HTR-8/SVneo (cell line): ENCODE results near the gene FAM234A.
A peak's percentile ranks its signal among the peaks of the same experiment; 100 is the strongest.
"Not testable (repeated sequence)": the region's sequence is repeated elsewhere in the genome, so short reads cannot be mapped to it uniquely, and the experiment has no call there.

Experiments used
- DNase-seq: peaks from one replicate; pipeline ENCODE4 v3.0.0; 2011; ENCODE audit warnings: low spot score, mixed read lengths; ENCODE audit not compliant: insufficient read length
- FAIRE-seq: peaks from 2 replicates; lab custom pipeline; 2011; peaks lifted over from hg19 to GRCh38; lab: Jason Lieb, UNC

The FAM234A gene

GRCh38 chr16:234468-235305 is at the start of gene FAM234A:
Gene FAM234A, plus strand, starts transcription at chr16:234821. Its CDS starts 19,593 bp downstream, at chr16:254414.
- DNase-seq (peak; percentile 88), FAIRE-seq (peak; percentile 87)

GRCh38 chr16:185213-185612 is 49.4 kb upstream of the FAM234A start:
- no peak for FAIRE-seq
- DNase-seq = no peak

- no peak for FAIRE-seq
- no peak for DNase-seq
Measured at GRCh38 chr16:185691-186090, 48.9 kb upstream of the FAM234A start.

GRCh38 chr16:187330-187729 is 47.3 kb upstream of the FAM234A start:
- DNase-seq (no peak), FAIRE-seq (no peak)

GRCh38 chr16:188674-189073 is 45.9 kb upstream of the FAM234A start:
- DNase-seq (no peak), FAIRE-seq (no peak)

- FAIRE-seq = no peak
Measured at GRCh38 chr16:189604-190186, 44.9 kb upstream of the FAM234A start.

GRCh38 chr16:191831-192230 is 42.8 kb upstream of the FAM234A start:
- no peak for DNase-seq
- no peak for FAIRE-seq

More at GRCh38 chr16:189604-190186, 44.9 kb upstream of the FAM234A start:
- DNase-seq = no peak

GRCh38 chr16:192686-193085 is 41.9 kb upstream of the FAM234A start:
- DNase-seq = no peak
- FAIRE-seq = no peak

- FAIRE-seq = no peak
Measured at GRCh38 chr16:193441-193840, 41.2 kb upstream of the FAM234A start.

GRCh38 chr16:194516-194915 is 40.1 kb upstream of the FAM234A start:
- FAIRE-seq = no peak
- DNase-seq = no peak

More at GRCh38 chr16:193441-193840, 41.2 kb upstream of the FAM234A start:
- DNase-seq = no peak

GRCh38 chr16:200388-200787 is 34.2 kb upstream of the FAM234A start:
- no peak for DNase-seq
- no peak for FAIRE-seq

- FAIRE-seq (no peak), DNase-seq (no peak)
Measured at GRCh38 chr16:203246-203645, 31.4 kb upstream of the FAM234A start.

- not testable (repeated sequence) for DNase-seq, FAIRE-seq
Measured at GRCh38 chr16:204046-204445, 30.6 kb upstream of the FAM234A start.

- not testable (repeated sequence) for FAIRE-seq, DNase-seq
Measured at GRCh38 chr16:209359-209758, 25.3 kb upstream of the FAM234A start.

- not testable (repeated sequence) for FAIRE-seq, DNase-seq
Measured at GRCh38 chr16:211631-212180, 22.9 kb upstream of the FAM234A start.

- DNase-seq (no peak), FAIRE-seq (no peak)
Measured at GRCh38 chr16:212999-213398, 21.6 kb upstream of the FAM234A start.

GRCh38 chr16:220021-220420 is 14.6 kb upstream of the FAM234A start:
- FAIRE-seq = no peak

GRCh38 chr16:228151-228851 is 6.3 kb upstream of the FAM234A start:
- DNase-seq (no peak), FAIRE-seq (no peak)

More at GRCh38 chr16:220021-220420, 14.6 kb upstream of the FAM234A start:
- no peak for DNase-seq

GRCh38 chr16:228852-229730 is 5.5 kb upstream of the FAM234A start, which contains the start of gene LUC7L:
Gene LUC7L, minus strand, starts transcription at chr16:229449. Its CDS starts 110 bp downstream, at chr16:229339.
- FAIRE-seq (peak; percentile 86), DNase-seq (peak; percentile 92)
